ENCODE results near the gene ABHD15. TPM values are rescaled to one million over a fixed set of nuclear protein-coding genes. Genes with fewer than 3 reads are reported as not detected.
A peak's percentile ranks its signal among the peaks of the same experiment; 100 is the strongest.

Gene ABHD15
- total and polyA plus RNA-seq, 8 donors = 3.9 to 10.6 (median 6.5) TPM

- FAIRE-seq (no peak), ATAC-seq (peak; percentile 67 to 86 (median 80)), DNase-seq (peak; percentile 84 to 97 (median 90))
- H3K9me3 ChIP-seq = no peaks in the 10 kb centered on the region
- peak; percentile 90 to 98 (median 95) for TF ChIP-seq CTCF (IDR thresholded peaks at IDR 0.05)
- H3K27me3 ChIP-seq = no peaks in the 10 kb centered on the region
- H3K4me3 ChIP-seq = peak overlapping the region in 2 of 4 donors; percentile 10 to 20
- peak overlapping the region in 3 of 4 donors; percentile 16 to 48 (median 33) for H3K27ac ChIP-seq
- 14 to 18% methylated on average over 25 of the region's 25 CpGs for WGBS, 2 donors
- no peaks in the 10 kb centered on the region for H3K36me3 ChIP-seq
- intact Hi-C loops (cut with DNase I) = no loop called here
- peaks cover 15 to 29% (median 20%) of the 10 kb centered on the region in 3 donors for H3K4me1 ChIP-seq
Observed at GRCh38 chr17:29591737-29592608, 25.1 kb upstream of the ABHD15 start.

GRCh38 chr17:29591146-29591736, 24.4 kb upstream of the ABHD15 start:
- peak overlapping the region in 2 of 4 donors; percentile 10 to 20 for H3K4me3 ChIP-seq
- no peaks in the 10 kb centered on the region for H3K27me3 ChIP-seq
- no peak for FAIRE-seq
- peak in 2 of 4 donors; percentile 1 to 13 for ATAC-seq
- peak overlapping the region in 2 of 4 donors; percentile 33 to 48 for H3K27ac ChIP-seq
- 27 to 31% methylated on average over 31 of the region's 31 CpGs for whole genome bisulfite sequencing, 2 donors
- H3K9me3 ChIP-seq = no peaks in the 10 kb centered on the region
- DNase-seq = peak in 3 of 6 donors; percentile 35 to 66 (median 51)
- no peak for TF ChIP-seq CTCF (IDR thresholded peaks at IDR 0.05)
- H3K4me1 ChIP-seq = peaks cover 15 to 29% (median 20%) of the 10 kb centered on the region in 3 donors
- no peaks in the 10 kb centered on the region for H3K36me3 ChIP-seq
- intact Hi-C loops (cut with DNase I) = no loop called here

GRCh38 chr17:29590411-29591145, 23.7 kb upstream of the ABHD15 start:
- 47 to 48% methylated on average over 30 of the region's 30 CpGs for WGBS, 2 donors
- FAIRE-seq (no peak), ATAC-seq (peak in 1 of 4 donors; percentile 1), DNase-seq (peak in 5 of 6 donors; percentile 18 to 72 (median 43))
- Histone ChIP-seq H3K4me1 (peaks cover 15 to 29% (median 20%) of the 10 kb centered on the region in 3 donors), H3K36me3 (no peaks in the 10 kb centered on the region), H3K9me3 (no peaks in the 10 kb centered on the region), H3K27me3 (no peaks in the 10 kb centered on the region), H3K27ac (peak overlapping the region in 3 of 4 donors; percentile 24 to 55 (median 48)), H3K4me3 (peak overlapping the region in 2 of 4 donors; percentile 64 to 83)
- TF ChIP-seq CTCF (IDR thresholded peaks at IDR 0.05) = no peak
- intact Hi-C loops (cut with DNase I) = no loop called here

- DNase-seq = peak; percentile 83 to 95 (median 88)
- WGBS, 2 donors = 4 to 11% methylated on average over 24 to 70 of the region's 70 CpGs
- peak within 1 kb of the TSS; percentile 58 to 83 (median 78) for H3K4me3 ChIP-seq
- peak within 1 kb of the TSS; percentile 38 to 70 (median 48) for H3K27ac ChIP-seq
- no peak for TF ChIP-seq CTCF (IDR thresholded peaks at IDR 0.05)
- H3K36me3 ChIP-seq = no peaks in the 10 kb centered on the region
- peaks cover 15 to 29% (median 20%) of the 10 kb centered on the region in 3 donors for H3K4me1 ChIP-seq
- peak; percentile 83 to 89 (median 87) for ATAC-seq
- intact Hi-C loops (cut with DNase I) = no loop called here
- no peaks in the 10 kb centered on the region for H3K9me3 ChIP-seq
- no peak for FAIRE-seq
- no peaks in the 10 kb centered on the region for H3K27me3 ChIP-seq
Observed at GRCh38 chr17:29589524-29590410, 22.9 kb upstream of the ABHD15 start, which contains the start of gene GIT1. Gene GIT1 (minus strand): TSS chr17:29589648. CDS start chr17:29589378, 270 bp downstream.
